ENCODE measurements around the gene KCNK13.

- TF ChIP-seq ZNF384 (IDR thresholded peaks at IDR 0.05) = no peak
- TF ChIP-seq SUZ12 (IDR thresholded peaks at IDR 0.05) = no peak
- TF ChIP-seq NFRKB (IDR thresholded peaks at IDR 0.05) = no peak
- no peak for TF ChIP-seq ARNT (IDR thresholded peaks at IDR 0.05)
- no peak for TF ChIP-seq CTBP1 (IDR thresholded peaks at IDR 0.05; ENCODE audit: borderline replicate concordance)
- TF ChIP-seq BHLHE40 (IDR thresholded peaks at IDR 0.05; ENCODE audit: borderline replicate concordance) = no peak
- no peak for TF ChIP-seq ELF4 (IDR thresholded peaks at IDR 0.05)
- TF ChIP-seq FOXM1 (IDR thresholded peaks at IDR 0.05; ENCODE audit: borderline replicate concordance) = no peak
- no peak for TF ChIP-seq PKNOX1 (IDR thresholded peaks at IDR 0.05)
- no peak for TF ChIP-seq TARDBP (IDR thresholded peaks at IDR 0.05)
- TF ChIP-seq SP1 (IDR thresholded peaks at IDR 0.05) = no peak
- TF ChIP-seq FOXA1 (IDR thresholded peaks at IDR 0.05) = no peak
Measured at GRCh38 chr14:90159688-90160087, 97.9 kb downstream of the KCNK13 start.

Measured in HEK293T (cell line).